DOHH2 (cell line): ENCODE results near the gene SLF2.

Experiments
- CTCF ChIP-seq: fragments of 200-600 bp; sonication (generic); IDR thresholded peaks from one replicate; pipeline ENCODE4 v1.5.1; 2014; ENCODE audit warnings: antibody characterized with exemption, mild to moderate bottlenecking, low read depth, low read length; ENCODE audit not compliant: poor library complexity, severe bottlenecking
- EZH2phosphoT487 ChIP-seq: fragments of 200-600 bp; sonication (generic); IDR thresholded peaks from 2 replicates; pipeline ENCODE4 v1.6.1; 2017; ENCODE audit warnings: borderline replicate concordance, mild to moderate bottlenecking, antibody characterized with exemption, low read length, moderate library complexity, mixed read lengths

GRCh38 chr10:100972904-100973535, 60.3 kb downstream of the SLF2 start:
- TF ChIP-seq CTCF = no peak
- TF ChIP-seq EZH2phosphoT487 = no peak
